GM23338 (cell line): ENCODE measurements around the gene HPRT1. TPM values are rescaled to one million over a fixed set of nuclear protein-coding genes. Genes with fewer than 3 reads are reported as not detected.

Experiments
- ATAC-seq: fragments of 200-7000 bp; cut with Tn5 transposase; 3 replicates; pipeline ENCODE4 v1.9.1; 2020
- DNase-seq: peaks from one replicate; pipeline ENCODE4 v3.0.0-alpha.2; 2015; ENCODE audit warnings: low spot score
- H2AFZ ChIP-seq: fragments of 200-600 bp; sonication (generic); 2 replicates; pipeline ENCODE4 v1.8.0; 2016; ENCODE audit warnings: antibody characterized with exemption, mild to moderate bottlenecking, moderate library complexity
- H3F3A ChIP-seq: fragments of 200-600 bp; sonication (generic); replicated peaks from 2 replicates; pipeline ENCODE4 v1.8.0; 2017; ENCODE audit warnings: antibody characterized with exemption, mixed run types, low read depth
- H3K27ac ChIP-seq: fragments of 200-600 bp; sonication (generic); 2 replicates; pipeline ENCODE4 v1.6.1; 2016; ENCODE audit warnings: low read depth
- H3K27me3 ChIP-seq: fragments of 200-600 bp; sonication (generic); 2 replicates; pipeline ENCODE4 v1.8.0; 2016; ENCODE audit warnings: mild to moderate bottlenecking, mixed run types, moderate library complexity; ENCODE audit not compliant: insufficient read depth
- H3K36me3 ChIP-seq: fragments of 200-600 bp; sonication (generic); 2 replicates; pipeline ENCODE4 v1.8.0; 2016; ENCODE audit warnings: mild to moderate bottlenecking; ENCODE audit not compliant: insufficient read depth
- H3K4me1 ChIP-seq: fragments of 200-600 bp; sonication (generic); 2 replicates; pipeline ENCODE4 v1.8.0; 2016; ENCODE audit warnings: mild to moderate bottlenecking, moderate library complexity; ENCODE audit not compliant: insufficient read depth
- H3K4me2 ChIP-seq: fragments of 200-600 bp; sonication (generic); 2 replicates; pipeline ENCODE4 v1.7.1; 2017; ENCODE audit warnings: mixed run types
- H3K4me3 ChIP-seq: fragments of 200-600 bp; sonication (generic); 2 replicates; pipeline ENCODE4 v1.6.1; 2016; ENCODE audit warnings: mixed run types
- H3K79me2 ChIP-seq: fragments of 200-600 bp; sonication (generic); replicated peaks from 2 replicates; pipeline ENCODE4 v1.8.0; 2017; ENCODE audit warnings: mild to moderate bottlenecking; ENCODE audit not compliant: insufficient read depth
- H3K9me2 ChIP-seq: fragments of 200-600 bp; sonication (generic); 2 replicates; pipeline ENCODE4 v1.8.0; 2017; ENCODE audit not compliant: insufficient read depth
- H4K20me1 ChIP-seq: fragments of 200-600 bp; sonication (generic); replicated peaks from 2 replicates; pipeline ENCODE4 v1.8.0; 2017; ENCODE audit warnings: mild to moderate bottlenecking; ENCODE audit not compliant: insufficient read depth
- H3K27ac Mint-ChIP-seq: 2 replicates; pipeline ENCODE4 v1.8.0; 2020; ENCODE audit warnings: inconsistent platforms, mild to moderate bottlenecking, moderate library complexity, mixed read lengths
- H3K27me3 Mint-ChIP-seq: 3 replicates; pipeline ENCODE4 v1.8.0; 2022; ENCODE audit warnings: low read depth, mild to moderate bottlenecking, moderate library complexity, mixed read lengths, inconsistent platforms; ENCODE audit not compliant: insufficient read depth, poor library complexity
- H3K36me3 Mint-ChIP-seq: 3 replicates; pipeline ENCODE4 v1.8.0; 2021; ENCODE audit warnings: low read depth, mild to moderate bottlenecking, inconsistent platforms, moderate library complexity, mixed read lengths
- H3K4me1 Mint-ChIP-seq: 3 replicates; pipeline ENCODE4 v1.8.0; 2020; ENCODE audit warnings: mild to moderate bottlenecking, inconsistent platforms, mixed read lengths
- H3K4me3 Mint-ChIP-seq: 3 replicates; pipeline ENCODE4 v1.8.0; 2021; ENCODE audit warnings: moderate library complexity, mild to moderate bottlenecking, inconsistent platforms, mixed read lengths
- H3K9me3 Mint-ChIP-seq: 3 replicates; pipeline ENCODE4 v1.8.0; 2020; ENCODE audit warnings: moderate library complexity, mild to moderate bottlenecking, inconsistent platforms, mixed read lengths
- CREB1 ChIP-seq: fragments of 250-450 bp; sonication (Bioruptor Pico); IDR thresholded peaks from 2 replicates; pipeline ENCODE4 v1.5.0; 2020; ENCODE audit warnings: low read depth, mild to moderate bottlenecking, moderate library complexity
- EZH2 ChIP-seq: fragments of 200-600 bp; sonication (generic); IDR thresholded peaks from one replicate; pipeline ENCODE4 v1.8.0; 2017; ENCODE audit warnings: antibody characterized with exemption, mild to moderate bottlenecking, low read depth; ENCODE audit not compliant: unreplicated experiment
- EZH2phosphoT487 ChIP-seq: fragments of 200-600 bp; sonication (generic); IDR thresholded peaks from one replicate; pipeline ENCODE4 v1.8.1; 2018; ENCODE audit warnings: antibody characterized with exemption; ENCODE audit not compliant: unreplicated experiment
- JUNB ChIP-seq: IDR thresholded peaks from one replicate; pipeline ENCODE4 v1.6.1; 2016; ENCODE audit warnings: antibody characterized with exemption; ENCODE audit not compliant: unreplicated experiment
- NANOG ChIP-seq: IDR thresholded peaks from 2 replicates; pipeline ENCODE4 v1.6.1; 2016; ENCODE audit warnings: antibody characterized with exemption, borderline replicate concordance
- POLR2AphosphoS5 ChIP-seq: IDR thresholded peaks from 2 replicates; pipeline ENCODE4 v1.6.1; 2016; ENCODE audit warnings: antibody characterized with exemption, low read depth
- STAT1 ChIP-seq: IDR thresholded peaks from one replicate; pipeline ENCODE4 v1.6.1; 2016; ENCODE audit warnings: antibody characterized with exemption; ENCODE audit not compliant: unreplicated experiment
- ZNF114 ChIP-seq: fragments of 250-450 bp; sonication (Bioruptor Pico); IDR thresholded peaks from 2 replicates; pipeline ENCODE4 v1.5.0; 2020; ENCODE audit warnings: mild to moderate bottlenecking, moderate library complexity
- ZNF331 ChIP-seq: fragments of 250-450 bp; sonication (Bioruptor Pico); IDR thresholded peaks from 2 replicates; pipeline ENCODE4 v1.5.0; 2020; ENCODE audit warnings: low read depth, mild to moderate bottlenecking, moderate library complexity
- polyA plus RNA-seq: library from polyadenylated mRNA; unstranded; fragments of >200 nt; fragmentation: Nextera tagmentation; extraction: Ambion mirVana; gene quantifications from 2 replicates; pipeline ENCODE4 v1.2.1, GENCODE V29; 2016
- total RNA-seq: library from RNA; depleted of rRNA; stranded (reverse); fragments of >200 nt; shearing (Covaris generic); gene quantifications from 2 replicates; pipeline ENCODE4 v1.2.3, GENCODE V29; 2014
- TF ChIP-seq, protein P1 (sequence below): IDR thresholded peaks from 2 replicates; pipeline ENCODE4 v1.6.1; 2016; ENCODE audit warnings: antibody characterized with exemption
- TF ChIP-seq, protein P2 (sequence below): fragments of 250-450 bp; sonication (Bioruptor Pico); IDR thresholded peaks from 2 replicates; pipeline ENCODE4 v1.5.0; 2020; ENCODE audit warnings: mild to moderate bottlenecking, moderate library complexity
- TF ChIP-seq, protein P3 (sequence below), 2 experiments: fragments of 200-600 bp in 1 of 2; sonication (generic) in 1 of 2; conservative IDR thresholded peaks; 2 replicates each; pipeline versions ENCODE4 v1.5.1 to v1.6.1; 2016 to 2017; ENCODE audit warnings: antibody characterized with exemption in 2 of 2, low read depth in 2 of 2, mild to moderate bottlenecking in 2 of 2, moderate library complexity in 1 of 2
- TF ChIP-seq, protein P4 (sequence below): IDR thresholded peaks from one replicate; pipeline ENCODE4 v1.6.1; 2018; ENCODE audit warnings: antibody characterized with exemption; ENCODE audit not compliant: unreplicated experiment

The HPRT1 gene
- total and polyA plus RNA-seq, 2 experiments from 2014 or later: 27.0 to 79.4 TPM

DNA sequence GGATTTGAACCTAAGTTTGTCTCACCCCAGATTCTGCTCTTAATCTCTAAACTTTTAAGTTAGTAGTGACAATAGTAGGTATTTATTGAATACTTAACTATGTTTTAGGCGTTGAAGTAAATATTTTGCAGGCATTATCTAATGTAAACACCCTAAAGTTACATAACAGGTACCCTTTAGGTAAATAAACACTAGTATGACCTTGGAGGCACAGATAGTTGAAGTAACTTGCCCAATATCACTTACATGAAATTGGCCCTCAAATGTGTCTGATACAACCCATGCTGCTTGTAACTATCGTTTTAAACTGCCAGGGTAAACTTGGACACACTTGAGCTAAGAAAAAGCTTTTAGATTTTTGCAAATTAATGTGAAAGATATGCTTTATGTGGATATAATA, 3.0 kb downstream of the HPRT1 start:
- Histone ChIP-seq H3K79me2 (peaks cover 71% of the 10 kb centered on the region), H3K4me3 (no peak overlapping the region), H3K27ac (no peak overlapping the region), H3K4me1 (no peaks in the 10 kb centered on the region; the same call in 1 of the 2 replicates), H3K27me3 (no peaks in the 10 kb centered on the region), H3K36me3 (no peaks in the 10 kb centered on the region), H3K4me2 (no peak overlapping the region; the same call in 1 of the 2 replicates), H2AFZ (no peak overlapping the region), H3K9me2 (no peaks in the 10 kb centered on the region), H4K20me1 (peaks cover 7% of the 10 kb centered on the region), H3F3A (no peaks in the 10 kb centered on the region)
- TF ChIP-seq STAT1 (no peak), JUNB (no peak), NANOG (no peak), ZNF331 (no peak), ZNF114 (no peak), EZH2phosphoT487 (no peak), CREB1 (no peak), EZH2 (no peak), POLR2AphosphoS5 (no peak)
- TF ChIP-seq, protein P1, sequence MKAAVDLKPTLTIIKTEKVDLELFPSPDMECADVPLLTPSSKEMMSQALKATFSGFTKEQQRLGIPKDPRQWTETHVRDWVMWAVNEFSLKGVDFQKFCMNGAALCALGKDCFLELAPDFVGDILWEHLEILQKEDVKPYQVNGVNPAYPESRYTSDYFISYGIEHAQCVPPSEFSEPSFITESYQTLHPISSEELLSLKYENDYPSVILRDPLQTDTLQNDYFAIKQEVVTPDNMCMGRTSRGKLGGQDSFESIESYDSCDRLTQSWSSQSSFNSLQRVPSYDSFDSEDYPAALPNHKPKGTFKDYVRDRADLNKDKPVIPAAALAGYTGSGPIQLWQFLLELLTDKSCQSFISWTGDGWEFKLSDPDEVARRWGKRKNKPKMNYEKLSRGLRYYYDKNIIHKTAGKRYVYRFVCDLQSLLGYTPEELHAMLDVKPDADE: no peak
- TF ChIP-seq, protein P2, sequence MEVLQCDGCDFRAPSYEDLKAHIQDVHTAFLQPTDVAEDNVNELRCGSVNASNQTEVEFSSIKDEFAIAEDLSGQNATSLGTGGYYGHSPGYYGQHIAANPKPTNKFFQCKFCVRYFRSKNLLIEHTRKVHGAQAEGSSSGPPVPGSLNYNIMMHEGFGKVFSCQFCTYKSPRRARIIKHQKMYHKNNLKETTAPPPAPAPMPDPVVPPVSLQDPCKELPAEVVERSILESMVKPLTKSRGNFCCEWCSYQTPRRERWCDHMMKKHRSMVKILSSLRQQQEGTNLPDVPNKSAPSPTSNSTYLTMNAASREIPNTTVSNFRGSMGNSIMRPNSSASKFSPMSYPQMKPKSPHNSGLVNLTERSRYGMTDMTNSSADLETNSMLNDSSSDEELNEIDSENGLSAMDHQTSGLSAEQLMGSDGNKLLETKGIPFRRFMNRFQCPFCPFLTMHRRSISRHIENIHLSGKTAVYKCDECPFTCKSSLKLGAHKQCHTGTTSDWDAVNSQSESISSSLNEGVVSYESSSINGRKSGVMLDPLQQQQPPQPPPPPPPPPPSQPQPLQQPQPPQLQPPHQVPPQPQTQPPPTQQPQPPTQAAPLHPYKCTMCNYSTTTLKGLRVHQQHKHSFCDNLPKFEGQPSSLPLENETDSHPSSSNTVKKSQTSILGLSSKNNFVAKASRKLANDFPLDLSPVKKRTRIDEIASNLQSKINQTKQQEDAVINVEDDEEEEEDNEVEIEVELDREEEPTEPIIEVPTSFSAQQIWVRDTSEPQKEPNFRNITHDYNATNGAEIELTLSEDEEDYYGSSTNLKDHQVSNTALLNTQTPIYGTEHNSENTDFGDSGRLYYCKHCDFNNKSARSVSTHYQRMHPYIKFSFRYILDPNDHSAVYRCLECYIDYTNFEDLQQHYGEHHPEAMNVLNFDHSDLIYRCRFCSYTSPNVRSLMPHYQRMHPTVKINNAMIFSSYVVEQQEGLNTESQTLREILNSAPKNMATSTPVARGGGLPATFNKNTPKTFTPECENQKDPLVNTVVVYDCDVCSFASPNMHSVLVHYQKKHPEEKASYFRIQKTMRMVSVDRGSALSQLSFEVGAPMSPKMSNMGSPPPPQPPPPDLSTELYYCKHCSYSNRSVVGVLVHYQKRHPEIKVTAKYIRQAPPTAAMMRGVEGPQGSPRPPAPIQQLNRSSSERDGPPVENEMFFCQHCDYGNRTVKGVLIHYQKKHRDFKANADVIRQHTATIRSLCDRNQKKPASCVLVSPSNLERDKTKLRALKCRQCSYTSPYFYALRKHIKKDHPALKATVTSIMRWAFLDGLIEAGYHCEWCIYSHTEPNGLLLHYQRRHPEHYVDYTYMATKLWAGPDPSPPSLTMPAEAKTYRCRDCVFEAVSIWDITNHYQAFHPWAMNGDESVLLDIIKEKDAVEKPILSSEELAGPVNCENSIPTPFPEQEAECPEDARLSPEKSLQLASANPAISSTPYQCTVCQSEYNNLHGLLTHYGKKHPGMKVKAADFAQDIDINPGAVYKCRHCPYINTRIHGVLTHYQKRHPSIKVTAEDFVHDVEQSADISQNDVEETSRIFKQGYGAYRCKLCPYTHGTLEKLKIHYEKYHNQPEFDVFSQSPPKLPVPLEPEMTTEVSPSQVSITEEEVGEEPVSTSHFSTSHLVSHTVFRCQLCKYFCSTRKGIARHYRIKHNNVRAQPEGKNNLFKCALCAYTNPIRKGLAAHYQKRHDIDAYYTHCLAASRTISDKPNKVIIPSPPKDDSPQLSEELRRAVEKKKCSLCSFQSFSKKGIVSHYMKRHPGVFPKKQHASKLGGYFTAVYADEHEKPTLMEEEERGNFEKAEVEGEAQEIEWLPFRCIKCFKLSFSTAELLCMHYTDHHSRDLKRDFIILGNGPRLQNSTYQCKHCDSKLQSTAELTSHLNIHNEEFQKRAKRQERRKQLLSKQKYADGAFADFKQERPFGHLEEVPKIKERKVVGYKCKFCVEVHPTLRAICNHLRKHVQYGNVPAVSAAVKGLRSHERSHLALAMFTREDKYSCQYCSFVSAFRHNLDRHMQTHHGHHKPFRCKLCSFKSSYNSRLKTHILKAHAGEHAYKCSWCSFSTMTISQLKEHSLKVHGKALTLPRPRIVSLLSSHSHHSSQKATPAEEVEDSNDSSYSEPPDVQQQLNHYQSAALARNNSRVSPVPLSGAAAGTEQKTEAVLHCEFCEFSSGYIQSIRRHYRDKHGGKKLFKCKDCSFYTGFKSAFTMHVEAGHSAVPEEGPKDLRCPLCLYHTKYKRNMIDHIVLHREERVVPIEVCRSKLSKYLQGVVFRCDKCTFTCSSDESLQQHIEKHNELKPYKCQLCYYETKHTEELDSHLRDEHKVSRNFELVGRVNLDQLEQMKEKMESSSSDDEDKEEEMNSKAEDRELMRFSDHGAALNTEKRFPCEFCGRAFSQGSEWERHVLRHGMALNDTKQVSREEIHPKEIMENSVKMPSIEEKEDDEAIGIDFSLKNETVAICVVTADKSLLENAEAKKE (CRISPR knock-in tag): no peak
- TF ChIP-seq, protein P3, sequence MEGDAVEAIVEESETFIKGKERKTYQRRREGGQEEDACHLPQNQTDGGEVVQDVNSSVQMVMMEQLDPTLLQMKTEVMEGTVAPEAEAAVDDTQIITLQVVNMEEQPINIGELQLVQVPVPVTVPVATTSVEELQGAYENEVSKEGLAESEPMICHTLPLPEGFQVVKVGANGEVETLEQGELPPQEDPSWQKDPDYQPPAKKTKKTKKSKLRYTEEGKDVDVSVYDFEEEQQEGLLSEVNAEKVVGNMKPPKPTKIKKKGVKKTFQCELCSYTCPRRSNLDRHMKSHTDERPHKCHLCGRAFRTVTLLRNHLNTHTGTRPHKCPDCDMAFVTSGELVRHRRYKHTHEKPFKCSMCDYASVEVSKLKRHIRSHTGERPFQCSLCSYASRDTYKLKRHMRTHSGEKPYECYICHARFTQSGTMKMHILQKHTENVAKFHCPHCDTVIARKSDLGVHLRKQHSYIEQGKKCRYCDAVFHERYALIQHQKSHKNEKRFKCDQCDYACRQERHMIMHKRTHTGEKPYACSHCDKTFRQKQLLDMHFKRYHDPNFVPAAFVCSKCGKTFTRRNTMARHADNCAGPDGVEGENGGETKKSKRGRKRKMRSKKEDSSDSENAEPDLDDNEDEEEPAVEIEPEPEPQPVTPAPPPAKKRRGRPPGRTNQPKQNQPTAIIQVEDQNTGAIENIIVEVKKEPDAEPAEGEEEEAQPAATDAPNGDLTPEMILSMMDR (conservative IDR thresholded peaks at IDR 0.05; ENCODE audit: low read depth in 2 of 2): no peak
- TF ChIP-seq, protein P4, sequence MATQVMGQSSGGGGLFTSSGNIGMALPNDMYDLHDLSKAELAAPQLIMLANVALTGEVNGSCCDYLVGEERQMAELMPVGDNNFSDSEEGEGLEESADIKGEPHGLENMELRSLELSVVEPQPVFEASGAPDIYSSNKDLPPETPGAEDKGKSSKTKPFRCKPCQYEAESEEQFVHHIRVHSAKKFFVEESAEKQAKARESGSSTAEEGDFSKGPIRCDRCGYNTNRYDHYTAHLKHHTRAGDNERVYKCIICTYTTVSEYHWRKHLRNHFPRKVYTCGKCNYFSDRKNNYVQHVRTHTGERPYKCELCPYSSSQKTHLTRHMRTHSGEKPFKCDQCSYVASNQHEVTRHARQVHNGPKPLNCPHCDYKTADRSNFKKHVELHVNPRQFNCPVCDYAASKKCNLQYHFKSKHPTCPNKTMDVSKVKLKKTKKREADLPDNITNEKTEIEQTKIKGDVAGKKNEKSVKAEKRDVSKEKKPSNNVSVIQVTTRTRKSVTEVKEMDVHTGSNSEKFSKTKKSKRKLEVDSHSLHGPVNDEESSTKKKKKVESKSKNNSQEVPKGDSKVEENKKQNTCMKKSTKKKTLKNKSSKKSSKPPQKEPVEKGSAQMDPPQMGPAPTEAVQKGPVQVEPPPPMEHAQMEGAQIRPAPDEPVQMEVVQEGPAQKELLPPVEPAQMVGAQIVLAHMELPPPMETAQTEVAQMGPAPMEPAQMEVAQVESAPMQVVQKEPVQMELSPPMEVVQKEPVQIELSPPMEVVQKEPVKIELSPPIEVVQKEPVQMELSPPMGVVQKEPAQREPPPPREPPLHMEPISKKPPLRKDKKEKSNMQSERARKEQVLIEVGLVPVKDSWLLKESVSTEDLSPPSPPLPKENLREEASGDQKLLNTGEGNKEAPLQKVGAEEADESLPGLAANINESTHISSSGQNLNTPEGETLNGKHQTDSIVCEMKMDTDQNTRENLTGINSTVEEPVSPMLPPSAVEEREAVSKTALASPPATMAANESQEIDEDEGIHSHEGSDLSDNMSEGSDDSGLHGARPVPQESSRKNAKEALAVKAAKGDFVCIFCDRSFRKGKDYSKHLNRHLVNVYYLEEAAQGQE: no peak
- Mint-ChIP-seq H3K27me3 (no peaks in the 10 kb centered on the region), H3K9me3 (no peaks in the 10 kb centered on the region), H3K27ac (no peak overlapping the region), H3K4me3 (no peak overlapping the region), H3K36me3 (peaks cover 5% of the 10 kb centered on the region; the same call in 1 of the 3 replicates), H3K4me1 (no peaks in the 10 kb centered on the region)
- ATAC-seq (no peak), DNase-seq (no peak)
